ENCODE measurements around the gene TMLHE.
"Not testable (repeated sequence)": the region's sequence is repeated elsewhere in the genome, so short reads cannot be mapped to it uniquely, and the experiment has no call there.

TMLHE gene

GRCh38 chrX:155612312-155613224 is at the start of gene TMLHE, which contains the start of gene SPRY3:
Gene TMLHE (minus strand): TSS chrX:155612952. CDS start chrX:155545276, 67,676 bp downstream.
Gene SPRY3 (plus strand): TSS chrX:155612586.
- peak; percentile 25 for DNase-seq

GRCh38 chrX:155662282-155662681 is 49.5 kb upstream of the TMLHE start:
- no peak for DNase-seq

- no peak for DNase-seq
These were observed 32.4 kb upstream of the TMLHE start for GRCh38 chrX:155645180-155645579.

GRCh38 chrX:155643240-155643639 is 30.5 kb upstream of the TMLHE start:
- DNase-seq, result no peak

- not testable (repeated sequence) for DNase-seq
These were observed 28.6 kb upstream of the TMLHE start for GRCh38 chrX:155641371-155641770.

- DNase-seq, result no peak
These were observed 25.0 kb upstream of the TMLHE start for GRCh38 chrX:155637714-155638113.

GRCh38 chrX:155635019-155635418 is 22.3 kb upstream of the TMLHE start:
- not testable (repeated sequence) for DNase-seq

- DNase-seq, result no peak
These were observed 19.8 kb upstream of the TMLHE start for GRCh38 chrX:155632431-155633100.

- DNase-seq, result not testable (repeated sequence)
These were observed 7.4 kb upstream of the TMLHE start for GRCh38 chrX:155620110-155620509.

GRCh38 chrX:155615938-155616337 is 3.2 kb upstream of the TMLHE start:
- DNase-seq, result no peak

GRCh38 chrX:155613927-155614559 is 1.3 kb upstream of the TMLHE start:
- DNase-seq, result no peak

GRCh38 chrX:155611302-155611701 is 1.4 kb downstream of the TMLHE start:
- DNase-seq, result no peak

- no peak for DNase-seq
These were observed 19.8 kb downstream of the TMLHE start for GRCh38 chrX:155592981-155593380.

GRCh38 chrX:155592331-155592730 is 20.4 kb downstream of the TMLHE start:
- DNase-seq, result no peak

GRCh38 chrX:155577682-155578081 is 35.1 kb downstream of the TMLHE start:
- DNase-seq, result no peak

GRCh38 chrX:155563099-155563498 is 49.7 kb downstream of the TMLHE start:
- DNase-seq, result no peak

- DNase-seq, result no peak
These were observed 67.9 kb downstream of the TMLHE start for GRCh38 chrX:155544881-155545280.

GRCh38 chrX:155535866-155536265 is 76.9 kb downstream of the TMLHE start:
- DNase-seq, result no peak

GRCh38 chrX:155534800-155535199 is 78.0 kb downstream of the TMLHE start:
- no peak for DNase-seq

- not testable (repeated sequence) for DNase-seq
These were observed 85.7 kb downstream of the TMLHE start for GRCh38 chrX:155527023-155527422.

- no peak for DNase-seq
These were observed 98.5 kb downstream of the TMLHE start for GRCh38 chrX:155514225-155514624.

- no peak for DNase-seq
These were observed 107.5 kb downstream of the TMLHE start for GRCh38 chrX:155505296-155505695.

GRCh38 chrX:155495134-155495533 is 117.6 kb downstream of the TMLHE start:
- not testable (repeated sequence) for DNase-seq

All from GDM1 (cell line).